ENCODE results near the gene F10. TPM values are rescaled to one million over a fixed set of nuclear protein-coding genes. Genes with fewer than 3 reads are reported as not detected.

The F10 gene
- total RNA-seq, 1 donor from 2014 or later, result 5.2 TPM

- DNase-seq (ENCODE audit: missing footprints) (no peak), ATAC-seq (no peak)
- intact Hi-C loops (cut with DNase I), result no loop called here
Measured at GRCh38 chr13:113123226-113124201, 915 bp downstream of the F10 start.

GRCh38 chr13:113124211-113124970 lies 1.8 kb downstream of the F10 start:
- ATAC-seq (no peak), DNase-seq (ENCODE audit: missing footprints) (no peak)
- intact Hi-C loops (cut with DNase I), result no loop called here

- ATAC-seq (no peak), DNase-seq (ENCODE audit: missing footprints) (no peak)
- intact Hi-C loops (cut with DNase I), result loop anchor here (5.0 kb wide), 1 partner anchor 83 kb away; no protein-coding TSS in a partner anchor
Measured at GRCh38 chr13:113125506-113126264, 3.1 kb downstream of the F10 start.

GRCh38 chr13:113126265-113127150 lies 3.9 kb downstream of the F10 start:
- DNase-seq (ENCODE audit: missing footprints) (peak; percentile 34), ATAC-seq (no peak)
- intact Hi-C loops (cut with DNase I), result loop anchor here (5.0 kb wide), 1 partner anchor 84 kb away; no protein-coding TSS in a partner anchor

- peak; percentile 60 for DNase-seq (ENCODE audit: missing footprints)
- intact Hi-C loops (cut with DNase I), result loop anchor here (5.0 kb wide), 1 partner anchor 87 kb away; no protein-coding TSS in a partner anchor
- no peak for ATAC-seq
Measured at GRCh38 chr13:113129480-113129879, 6.9 kb downstream of the F10 start.

- ATAC-seq (peak; percentile 72), DNase-seq (ENCODE audit: missing footprints) (peak; percentile 72)
- intact Hi-C loops (cut with DNase I), result loop anchor here (5.0 kb wide), 1 partner anchor 88 kb away; no protein-coding TSS in a partner anchor
Measured at GRCh38 chr13:113129921-113130750, 7.5 kb downstream of the F10 start.

GRCh38 chr13:113135281-113135760 lies 12.7 kb downstream of the F10 start:
- intact Hi-C loops (cut with DNase I), result no loop called here
- DNase-seq (ENCODE audit: missing footprints) (no peak), ATAC-seq (no peak)

GRCh38 chr13:113137691-113138298 lies 15.2 kb downstream of the F10 start:
- ATAC-seq (no peak), DNase-seq (ENCODE audit: missing footprints) (no peak)
- intact Hi-C loops (cut with DNase I), result no loop called here

GRCh38 chr13:113138792-113139551 lies 16.4 kb downstream of the F10 start:
- DNase-seq (ENCODE audit: missing footprints) (peak; percentile 4), ATAC-seq (no peak)
- intact Hi-C loops (cut with DNase I), result no loop called here

GRCh38 chr13:113139577-113139976 lies 17.0 kb downstream of the F10 start:
- intact Hi-C loops (cut with DNase I), result no loop called here
- no peak for ATAC-seq

GRCh38 chr13:113140677-113141600 lies 18.3 kb downstream of the F10 start:
- peak; percentile 62 for DNase-seq (ENCODE audit: missing footprints)

More at GRCh38 chr13:113139577-113139976, 17.0 kb downstream of the F10 start:
- DNase-seq (ENCODE audit: missing footprints), result no peak

GRCh38 chr13:113141601-113141970 lies 19.0 kb downstream of the F10 start:
- intact Hi-C loops (cut with DNase I), result no loop called here
- DNase-seq (ENCODE audit: missing footprints), result peak; percentile 63
- no peak for ATAC-seq

More at GRCh38 chr13:113140677-113141600, 18.3 kb downstream of the F10 start:
- intact Hi-C loops (cut with DNase I), result no loop called here
- ATAC-seq, result no peak

GRCh38 chr13:113142876-113143275 lies 20.3 kb downstream of the F10 start:
- ATAC-seq, result no peak
- intact Hi-C loops (cut with DNase I), result no loop called here
- peak; percentile 30 for DNase-seq (ENCODE audit: missing footprints)

GRCh38 chr13:113143466-113144254 lies 21.1 kb downstream of the F10 start:
- DNase-seq (ENCODE audit: missing footprints) (peak; percentile 56), ATAC-seq (no peak)
- intact Hi-C loops (cut with DNase I), result no loop called here
